SK-N-SH treated with all-trans-retinoic acid at 6 μM for 48 hours (cell line): Measurements from ENCODE around the gene LRRIQ1.

Experiments used
- ATAC-seq: fragments of 200-7000 bp; cut with Tn5 transposase; 3 replicates; pipeline ENCODE4 v1.9.1; 2020; ENCODE audit warnings: mild to moderate bottlenecking, moderate library complexity
- BACH2 ChIP-seq: fragments of 250-450 bp; sonication (Bioruptor Pico); IDR thresholded peaks from 2 replicates; pipeline ENCODE4 v1.9.0; 2021; ENCODE audit warnings: mild to moderate bottlenecking, borderline replicate concordance
- CREB5 ChIP-seq: fragments of 250-450 bp; sonication (Bioruptor Pico); IDR thresholded peaks from 2 replicates; pipeline ENCODE4 v1.5.1; 2020; ENCODE audit warnings: low read depth, mild to moderate bottlenecking, moderate library complexity
- CSDC2 ChIP-seq: fragments of 250-450 bp; sonication (Bioruptor Pico); IDR thresholded peaks from 2 replicates; pipeline ENCODE4 v1.5.0; 2020; ENCODE audit warnings: mild to moderate bottlenecking, moderate library complexity
- CSRNP3 ChIP-seq: fragments of 250-450 bp; sonication (Bioruptor Pico); IDR thresholded peaks from 2 replicates; pipeline ENCODE4 v1.5.1; 2021; ENCODE audit warnings: mild to moderate bottlenecking, moderate library complexity
- ESRRG ChIP-seq: fragments of 250-450 bp; sonication (Bioruptor Pico); IDR thresholded peaks from 2 replicates; pipeline ENCODE4 v1.6.1; 2021; ENCODE audit warnings: mild to moderate bottlenecking
- GLIS3 ChIP-seq: fragments of 250-450 bp; sonication (Bioruptor Pico); IDR thresholded peaks from 2 replicates; pipeline ENCODE4 v1.5.0; 2020; ENCODE audit warnings: mild to moderate bottlenecking, moderate library complexity
- ISL1 ChIP-seq: fragments of 250-450 bp; sonication (Bioruptor Pico); IDR thresholded peaks from 2 replicates; pipeline ENCODE4 v2.1.2; 2022; ENCODE audit warnings: mild to moderate bottlenecking, moderate library complexity
- OSR1 ChIP-seq: fragments of 250-450 bp; sonication (Bioruptor Pico); IDR thresholded peaks from 2 replicates; pipeline ENCODE4 v1.8.0; 2022; ENCODE audit warnings: moderate library complexity, mild to moderate bottlenecking, inconsistent platforms
- PATZ1 ChIP-seq: fragments of 250-450 bp; sonication (Bioruptor Pico); IDR thresholded peaks from 2 replicates; pipeline ENCODE4 v1.8.0; 2020; ENCODE audit warnings: mild to moderate bottlenecking, moderate library complexity, borderline replicate concordance
- POU6F1 ChIP-seq: fragments of 250-450 bp; sonication (Bioruptor Pico); IDR thresholded peaks from 2 replicates; pipeline ENCODE4 v1.8.0; 2021; ENCODE audit warnings: low read depth, mild to moderate bottlenecking, moderate library complexity, borderline replicate concordance
- PPARA ChIP-seq: fragments of 250-450 bp; sonication (Bioruptor Pico); IDR thresholded peaks from 2 replicates; pipeline ENCODE4 v1.5.0; 2020; ENCODE audit warnings: mild to moderate bottlenecking, borderline replicate concordance
- RARB ChIP-seq: fragments of 250-450 bp; sonication (Bioruptor Pico); IDR thresholded peaks from 2 replicates; pipeline ENCODE4 v1.8.0; 2021; ENCODE audit warnings: mild to moderate bottlenecking, moderate library complexity
- SNAI2 ChIP-seq: fragments of 250-450 bp; sonication (Bioruptor Pico); IDR thresholded peaks from 2 replicates; pipeline ENCODE4 v1.5.0; 2020; ENCODE audit warnings: mild to moderate bottlenecking, moderate library complexity
- TCF4 ChIP-seq: fragments of 250-450 bp; sonication (Bioruptor Pico); IDR thresholded peaks from 2 replicates; pipeline ENCODE4 v1.8.0; 2021; ENCODE audit warnings: mild to moderate bottlenecking, moderate library complexity, borderline replicate concordance
- TOX ChIP-seq: fragments of 250-450 bp; sonication (Bioruptor Pico); IDR thresholded peaks from 2 replicates; pipeline ENCODE4 v1.8.0; 2021; ENCODE audit warnings: mild to moderate bottlenecking, moderate library complexity, borderline replicate concordance
- TSHZ2 ChIP-seq: fragments of 250-450 bp; sonication (Bioruptor Pico); IDR thresholded peaks from 2 replicates; pipeline ENCODE4 v1.5.0; 2020; ENCODE audit warnings: mild to moderate bottlenecking, moderate library complexity
- ZC3H10 ChIP-seq: fragments of 250-450 bp; sonication (Bioruptor Pico); IDR thresholded peaks from 2 replicates; pipeline ENCODE4 v1.5.1; 2021; ENCODE audit warnings: mild to moderate bottlenecking, moderate library complexity
- ZFP3 ChIP-seq: fragments of 250-450 bp; sonication (Bioruptor Pico); IDR thresholded peaks from 2 replicates; pipeline ENCODE4 v1.5.0; 2020; ENCODE audit warnings: mild to moderate bottlenecking, moderate library complexity
- ZFP30 ChIP-seq: fragments of 450-650 bp; formaldehyde crosslinking; IDR thresholded peaks from 2 replicates; pipeline ENCODE4 v1.5.0; 2022; ENCODE audit warnings: mild to moderate bottlenecking, moderate library complexity
- ZNF565 ChIP-seq: fragments of 450-650 bp; formaldehyde crosslinking; conservative IDR thresholded peaks from 2 replicates; pipeline ENCODE4 v1.5.0; 2020; ENCODE audit warnings: low read depth, mild to moderate bottlenecking, moderate library complexity
- ZNF70 ChIP-seq: fragments of 450-650 bp; formaldehyde crosslinking; IDR thresholded peaks from 2 replicates; pipeline ENCODE4 v1.5.0; 2020; ENCODE audit warnings: mild to moderate bottlenecking, moderate library complexity
- ZNF8 ChIP-seq: fragments of 450-650 bp; formaldehyde crosslinking; IDR thresholded peaks from 2 replicates; pipeline ENCODE4 v1.5.0; 2020; ENCODE audit warnings: mild to moderate bottlenecking, moderate library complexity

Gene LRRIQ1

GRCh38 chr12:85000729-85001128 lies 35.4 kb upstream of the LRRIQ1 start:
- TF ChIP-seq ZFP30 (CRISPR knock-in tag) (no peak), OSR1 (CRISPR knock-in tag) (no peak), ZFP3 (no peak), BACH2 (no peak), RARB (CRISPR knock-in tag) (no peak), TSHZ2 (CRISPR knock-in tag) (no peak), TCF4 (CRISPR knock-in tag) (no peak), ZC3H10 (CRISPR knock-in tag) (no peak), SNAI2 (no peak), PATZ1 (CRISPR knock-in tag) (no peak), CREB5 (CRISPR knock-in tag) (no peak), PPARA (CRISPR knock-in tag) (no peak), ZNF70 (CRISPR knock-in tag) (no peak), CSRNP3 (no peak), TOX (CRISPR knock-in tag) (no peak), ZNF8 (CRISPR knock-in tag) (no peak), ESRRG (CRISPR knock-in tag) (no peak)
- ATAC-seq, result no peak

- no peak for ATAC-seq
- no peak for TF ChIP-seq ISL1 (CRISPR knock-in tag)
- TF ChIP-seq CREB5 (CRISPR knock-in tag), result no peak
- no peak for TF ChIP-seq GLIS3 (CRISPR knock-in tag)
- TF ChIP-seq PPARA (CRISPR knock-in tag), result no peak
- TF ChIP-seq PATZ1 (CRISPR knock-in tag), result no peak
- no peak for TF ChIP-seq BACH2
- no peak for TF ChIP-seq ZNF70 (CRISPR knock-in tag)
- no peak for TF ChIP-seq ZC3H10 (CRISPR knock-in tag)
- no peak for TF ChIP-seq CSRNP3
- no peak for TF ChIP-seq ZNF565 (CRISPR knock-in tag)
- TF ChIP-seq CSDC2 (CRISPR knock-in tag), result no peak
- no peak for TF ChIP-seq POU6F1 (CRISPR knock-in tag)
- TF ChIP-seq TSHZ2 (CRISPR knock-in tag), result no peak
- TF ChIP-seq TOX (CRISPR knock-in tag), result no peak
- no peak for TF ChIP-seq ESRRG (CRISPR knock-in tag)
These were observed 33.3 kb upstream of the LRRIQ1 start for GRCh38 chr12:85002778-85003296.
